Neutrophil (primary cell): ENCODE measurements around the gene SEPTIN12.

Source experiments
- H3K27ac ChIP-seq: fragments of 200-600 bp; sonication (generic); 2 replicates; pipeline ENCODE4 v1.5.1; 2016; ENCODE audit warnings: mild to moderate bottlenecking, moderate library complexity
- H3K27me3 ChIP-seq: fragments of 200-600 bp; sonication (generic); 2 replicates; pipeline ENCODE4 v1.6.0; 2016; ENCODE audit warnings: mild to moderate bottlenecking
- H3K36me3 ChIP-seq: fragments of 200-600 bp; sonication (generic); 2 replicates; pipeline ENCODE4 v1.5.1; 2017
- H3K4me1 ChIP-seq, 2 experiments: fragments of 200-600 bp in 1 of 2; sonication (generic) in 1 of 2; 1 replicate in 1 of 2; 2 replicates in 1 of 2; pipeline versions ENCODE4 v1.5.1 to v1.6.1; 2013 to 2016; ENCODE audit warnings: low read depth in 1 of 2, low read length in 1 of 2, mild to moderate bottlenecking in 1 of 2, moderate library complexity in 1 of 2; ENCODE audit not compliant: control insufficient read depth in 1 of 2, insufficient read depth in 1 of 2
- H3K4me3 ChIP-seq, 2 experiments: fragments of 200-600 bp in 1 of 2; sonication (generic) in 1 of 2; 1 replicate in 1 of 2; 2 replicates in 1 of 2; pipeline ENCODE4 v1.5.1; 2013 to 2016; ENCODE audit warnings: low read depth in 1 of 2, low read length in 1 of 2, mild to moderate bottlenecking in 1 of 2, moderate library complexity in 1 of 2
- H3K9me3 ChIP-seq: fragments of 200-600 bp; sonication (generic); 2 replicates; pipeline ENCODE4 v1.5.1; 2016
- CTCF ChIP-seq: fragments of 200-600 bp; sonication (generic); IDR thresholded peaks from 2 replicates; pipeline ENCODE4 v1.5.1; 2016; ENCODE audit warnings: antibody characterized with exemption

Gene SEPTIN12

GRCh38 chr16:4799171-4799855, 11.2 kb upstream of the SEPTIN12 start:
- Histone ChIP-seq H3K9me3 (no peaks in the 10 kb centered on the region), H3K27me3 (no peaks in the 10 kb centered on the region), H3K27ac (no peak overlapping the region), H3K4me1 (peaks cover 33 to 37% of the 10 kb centered on the region in 2 experiments), H3K4me3 (no peak overlapping the region), H3K36me3 (peaks cover 60% of the 10 kb centered on the region)
- no peak for TF ChIP-seq CTCF

- Histone ChIP-seq H3K9me3 (no peaks in the 10 kb centered on the region), H3K36me3 (peaks cover 54% of the 10 kb centered on the region), H3K4me3 (no peak overlapping the region), H3K4me1 (peaks cover 28% of the 10 kb centered on the region in 2 experiments), H3K27ac (no peak overlapping the region), H3K27me3 (no peaks in the 10 kb centered on the region)
- TF ChIP-seq CTCF: no peak
Observed at GRCh38 chr16:4798456-4798855, 10.3 kb upstream of the SEPTIN12 start.

- Histone ChIP-seq H3K9me3 (no peaks in the 10 kb centered on the region), H3K27me3 (no peaks in the 10 kb centered on the region), H3K36me3 (peaks cover 54% of the 10 kb centered on the region), H3K4me1 (peaks cover 21 to 22% of the 10 kb centered on the region in 2 experiments), H3K27ac (no peak overlapping the region), H3K4me3 (no peak overlapping the region)
- no peak for TF ChIP-seq CTCF
Observed at GRCh38 chr16:4797805-4798252, 9.7 kb upstream of the SEPTIN12 start.

GRCh38 chr16:4796982-4797804, 9.0 kb upstream of the SEPTIN12 start:
- peaks cover 54% of the 10 kb centered on the region for H3K36me3 ChIP-seq
- H3K27ac ChIP-seq: no peak overlapping the region
- no peaks in the 10 kb centered on the region for H3K9me3 ChIP-seq
- no peak overlapping the region for H3K4me3 ChIP-seq
- no peak for TF ChIP-seq CTCF
- peaks cover 21 to 22% of the 10 kb centered on the region in 2 experiments for H3K4me1 ChIP-seq
- no peaks in the 10 kb centered on the region for H3K27me3 ChIP-seq

GRCh38 chr16:4795828-4796572, 7.9 kb upstream of the SEPTIN12 start:
- H3K9me3 ChIP-seq: no peaks in the 10 kb centered on the region
- H3K36me3 ChIP-seq: peaks cover 54% of the 10 kb centered on the region
- H3K27me3 ChIP-seq: no peaks in the 10 kb centered on the region
- no peak overlapping the region for H3K27ac ChIP-seq
- H3K4me1 ChIP-seq: peaks cover 10 to 13% of the 10 kb centered on the region in 2 experiments
- H3K4me3 ChIP-seq: no peak overlapping the region
- no peak for TF ChIP-seq CTCF
